HuH-7.5 (cell line): Measurements from ENCODE around the gene TSC22D3.
"Not testable (repeated sequence)": the region's sequence is repeated elsewhere in the genome, so short reads cannot be mapped to it uniquely, and the experiment has no call there.

Source experiments
- DNase-seq: peaks from one replicate; pipeline ENCODE4 v3.0.0; 2011; ENCODE audit warnings: low spot score

Gene TSC22D3

DNA sequence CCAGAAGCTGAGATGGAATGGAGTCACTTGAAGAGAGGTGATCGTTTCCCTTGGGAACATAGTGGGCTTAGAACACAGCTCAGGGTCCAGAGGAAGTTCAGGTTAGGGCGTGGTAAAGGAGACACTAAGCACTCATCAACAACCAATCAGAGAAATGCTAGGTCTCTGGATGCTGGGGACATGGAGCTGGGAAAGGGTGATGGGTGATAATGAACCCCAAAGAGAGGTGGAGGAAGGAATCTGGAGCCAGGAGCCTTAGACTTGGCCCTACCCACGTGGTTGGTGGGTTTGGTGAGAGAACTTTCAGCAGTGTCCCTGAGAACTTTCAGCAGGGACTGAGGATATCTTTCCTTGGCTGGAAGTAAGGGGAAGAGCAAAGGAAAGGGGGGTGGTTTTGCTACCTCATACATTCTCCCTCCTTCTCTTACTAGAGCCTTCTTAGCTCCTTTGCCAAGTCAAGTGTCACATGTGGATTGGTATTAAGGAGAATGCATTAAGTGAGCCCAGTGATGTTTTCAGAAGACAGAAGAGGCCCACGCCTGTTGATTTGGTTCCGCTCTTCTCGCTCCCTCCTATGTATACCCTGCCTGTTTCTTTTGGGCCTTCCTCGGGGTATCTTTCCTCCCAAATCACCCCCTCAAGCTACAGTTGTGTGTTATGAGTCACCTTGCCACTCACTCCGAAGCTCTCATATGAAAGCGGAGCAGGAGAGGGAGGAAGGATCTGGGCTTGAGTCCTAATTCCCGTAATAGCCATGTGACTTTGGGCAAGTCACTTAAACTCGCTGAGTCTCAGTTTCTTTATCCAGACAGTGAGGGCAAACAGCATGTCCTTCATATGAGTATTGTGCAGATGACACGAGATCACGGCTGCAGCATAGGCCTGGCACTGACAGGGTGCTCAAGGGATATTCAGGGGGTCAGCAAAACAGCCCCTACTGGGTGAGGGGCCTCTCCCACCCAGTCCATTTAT is 63.1 kb downstream of the TSC22D3 start:
- DNase-seq = no peak

DNA sequence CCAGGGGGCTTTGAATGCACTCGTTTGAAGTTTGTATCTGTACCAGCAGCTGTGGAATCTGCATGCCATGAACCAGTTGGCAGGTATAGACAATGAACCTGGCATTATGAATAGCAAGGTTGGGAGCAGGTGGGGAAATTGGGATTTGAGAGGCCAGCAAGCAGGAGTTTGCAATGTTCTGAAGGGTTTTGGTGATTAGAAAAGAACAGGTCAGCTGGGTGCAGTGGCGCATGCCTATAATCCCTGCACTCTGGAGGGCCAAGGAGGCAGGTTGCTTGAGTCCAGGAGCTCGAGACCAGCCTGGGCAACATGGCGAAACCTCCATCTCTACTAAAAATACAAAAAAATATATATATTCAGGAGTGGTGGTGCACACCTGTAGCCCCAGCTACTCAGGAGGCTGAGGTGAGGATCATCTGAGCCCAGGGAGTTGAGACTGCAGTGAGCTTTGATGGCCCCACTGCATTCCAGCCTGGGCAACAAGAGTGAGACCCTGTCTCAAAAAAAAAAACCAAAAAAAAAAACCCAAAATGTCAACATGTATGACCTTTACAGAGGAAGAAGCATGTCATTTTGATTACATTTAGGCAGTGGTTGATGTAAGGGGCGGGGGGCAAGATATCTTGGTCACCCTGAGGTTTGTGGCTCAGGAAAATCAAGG is 63.9 kb downstream of the TSC22D3 start:
- no peak for DNase-seq

DNA sequence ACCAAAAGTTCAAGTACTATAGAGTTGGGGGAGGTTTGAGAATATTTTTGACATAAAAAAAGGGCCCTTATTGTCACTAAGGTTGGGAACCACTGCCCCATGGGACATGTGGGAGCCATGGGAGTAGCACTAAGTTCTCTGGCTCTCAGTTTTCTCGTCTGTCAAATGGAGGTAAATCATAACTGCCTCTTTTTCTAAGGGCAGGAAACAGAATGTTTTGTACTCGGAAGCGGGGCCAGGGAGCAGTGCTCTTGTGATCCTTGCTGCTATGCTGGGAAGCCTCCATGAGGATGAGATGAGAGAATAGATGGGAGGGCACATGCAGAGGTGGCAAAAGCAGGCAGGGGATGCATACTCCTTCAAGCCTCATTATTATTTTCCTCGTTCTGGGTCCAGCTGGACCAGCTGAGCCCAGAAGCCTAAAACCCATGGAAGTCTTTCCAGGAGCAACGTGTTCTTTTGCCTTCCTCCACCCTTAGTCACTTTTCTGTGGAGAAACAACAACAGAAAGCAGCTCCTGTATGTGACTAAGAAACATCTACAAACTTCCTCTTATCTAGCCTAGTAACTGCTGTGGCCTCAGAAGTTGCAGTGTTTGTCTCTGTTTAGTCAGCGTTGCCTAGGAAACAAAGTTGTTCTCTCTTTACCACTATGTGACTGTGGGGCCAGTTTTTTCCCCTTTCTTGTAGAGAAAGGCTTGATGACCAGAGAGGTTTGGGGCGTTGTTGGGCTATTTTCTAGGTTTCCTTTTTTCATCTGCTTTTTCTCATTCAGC is 64.8 kb downstream of the TSC22D3 start:
- no peak for DNase-seq

DNA sequence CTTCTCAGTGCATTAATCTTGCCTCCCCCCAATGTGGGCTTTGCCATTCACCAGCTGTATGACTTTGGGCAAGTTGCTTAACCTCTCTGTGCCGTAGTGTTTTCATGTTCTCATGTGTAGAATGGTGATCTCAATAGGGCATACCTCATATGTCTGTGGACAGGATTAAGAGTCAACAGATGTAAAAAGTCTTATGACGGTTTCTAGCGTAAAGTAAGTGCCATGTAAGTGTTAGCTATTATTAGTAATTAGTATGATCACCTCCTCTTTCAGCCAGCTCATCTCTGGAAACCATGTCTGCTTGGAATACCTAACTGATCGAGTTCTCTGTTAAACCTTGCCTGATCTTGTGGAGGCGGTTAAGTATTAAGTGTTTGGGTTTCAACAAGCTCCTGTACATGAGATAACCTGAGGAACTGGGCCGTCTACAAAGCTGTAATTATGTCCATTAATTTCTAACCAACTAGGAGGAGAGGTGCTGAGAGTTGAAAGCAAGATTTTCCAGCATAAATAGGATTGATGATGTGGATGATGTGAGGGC is 66.3 kb downstream of the TSC22D3 start:
- no peak for DNase-seq

DNA sequence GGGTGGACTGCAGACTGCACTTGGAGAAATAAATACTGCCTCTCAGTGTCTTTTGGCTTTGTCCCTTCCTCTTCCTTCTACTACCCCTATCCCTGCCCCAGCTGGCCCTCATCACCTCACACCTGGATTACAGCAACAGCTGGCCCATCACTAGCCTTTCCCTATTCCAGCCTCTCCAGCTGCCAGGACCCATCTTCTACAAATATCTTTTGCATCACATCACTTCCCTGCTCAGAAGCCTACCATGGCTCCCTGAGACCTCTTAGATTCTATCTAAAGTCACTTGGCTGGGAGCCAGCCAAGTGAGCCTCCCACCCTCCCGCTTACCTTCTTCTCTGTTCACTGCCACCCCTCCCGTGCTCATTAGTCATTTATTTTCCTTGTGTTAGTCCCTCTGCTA is 66.8 kb downstream of the TSC22D3 start:
- DNase-seq = no peak

DNA sequence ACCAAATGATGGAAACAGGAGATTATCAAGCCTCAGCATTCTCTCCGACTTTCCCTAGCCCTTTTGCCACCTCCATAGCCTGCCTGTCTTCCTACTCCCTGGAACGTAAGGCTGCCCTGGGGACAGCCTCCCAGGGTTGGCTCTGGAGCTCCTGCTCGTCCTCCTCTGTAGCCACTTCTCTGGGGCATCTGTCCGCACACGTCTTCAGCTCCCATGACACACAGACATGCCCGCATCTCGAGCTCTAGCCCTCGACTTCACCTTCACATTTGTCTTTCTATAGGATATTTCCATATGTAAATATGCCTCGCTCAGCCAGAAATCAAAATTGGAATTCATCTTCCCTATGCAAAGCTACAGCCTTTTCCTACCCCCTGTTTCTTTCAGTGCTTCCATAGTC is 67.7 kb downstream of the TSC22D3 start:
- no peak for DNase-seq

DNA sequence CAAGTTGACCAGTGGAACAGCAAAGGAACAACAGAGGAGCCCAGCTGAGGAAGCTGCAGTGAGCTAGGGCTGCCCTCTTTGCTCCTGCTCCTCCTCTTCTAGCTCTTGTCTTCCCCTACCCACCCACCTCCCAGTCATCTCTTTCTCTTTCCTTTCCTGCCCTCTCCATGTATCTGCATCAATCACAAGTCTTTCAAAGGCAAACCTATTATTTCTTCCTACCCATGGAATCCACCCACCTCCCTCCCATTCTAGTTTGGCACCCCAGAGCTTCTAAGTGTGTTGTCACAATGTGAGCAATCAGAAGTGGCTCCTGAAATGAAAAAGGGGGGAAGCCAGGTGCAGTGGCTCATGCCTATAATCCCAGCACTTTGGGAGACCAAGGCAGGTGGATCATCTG is 69.3 kb downstream of the TSC22D3 start:
- no peak for DNase-seq

DNA sequence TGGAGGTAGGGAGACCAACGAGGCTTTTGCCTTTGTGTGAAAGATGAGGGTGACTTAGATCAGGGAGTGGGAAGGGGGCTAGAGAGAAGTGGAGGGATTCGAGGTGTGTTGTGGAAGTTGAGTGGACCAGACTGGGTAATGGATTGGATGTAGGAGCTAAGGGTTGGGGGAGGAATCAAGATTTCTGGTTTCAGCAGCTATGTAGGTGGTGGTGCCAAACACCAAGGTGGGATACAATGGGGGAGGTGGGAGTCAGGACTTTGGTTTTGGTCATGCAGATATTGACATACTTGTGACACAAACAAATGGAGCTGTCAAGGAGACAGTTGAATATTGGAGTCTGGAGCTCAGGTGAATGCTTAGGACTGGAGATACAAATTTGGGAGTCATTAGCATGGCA is 71.0 kb downstream of the TSC22D3 start:
- DNase-seq = no peak

DNA sequence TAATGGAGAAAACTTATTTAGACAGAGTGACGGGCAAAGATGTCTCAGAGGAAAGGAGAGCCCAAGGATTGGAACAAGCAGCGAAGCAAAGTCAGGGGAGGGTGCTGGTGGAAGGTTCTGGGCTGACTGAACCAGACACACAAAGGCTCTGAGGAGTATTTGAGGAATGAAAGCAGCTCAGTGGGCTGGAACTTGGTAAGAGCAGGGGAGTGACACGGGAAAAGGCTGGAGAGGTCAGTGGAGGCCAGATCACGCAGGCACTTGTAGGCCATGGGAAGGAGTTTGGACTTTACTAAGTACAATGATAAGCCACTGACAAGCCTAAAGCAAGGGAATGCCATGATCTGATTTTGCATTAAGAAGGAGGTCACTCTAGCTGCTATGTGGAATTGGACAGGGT is 71.4 kb downstream of the TSC22D3 start:
- no peak for DNase-seq

DNA sequence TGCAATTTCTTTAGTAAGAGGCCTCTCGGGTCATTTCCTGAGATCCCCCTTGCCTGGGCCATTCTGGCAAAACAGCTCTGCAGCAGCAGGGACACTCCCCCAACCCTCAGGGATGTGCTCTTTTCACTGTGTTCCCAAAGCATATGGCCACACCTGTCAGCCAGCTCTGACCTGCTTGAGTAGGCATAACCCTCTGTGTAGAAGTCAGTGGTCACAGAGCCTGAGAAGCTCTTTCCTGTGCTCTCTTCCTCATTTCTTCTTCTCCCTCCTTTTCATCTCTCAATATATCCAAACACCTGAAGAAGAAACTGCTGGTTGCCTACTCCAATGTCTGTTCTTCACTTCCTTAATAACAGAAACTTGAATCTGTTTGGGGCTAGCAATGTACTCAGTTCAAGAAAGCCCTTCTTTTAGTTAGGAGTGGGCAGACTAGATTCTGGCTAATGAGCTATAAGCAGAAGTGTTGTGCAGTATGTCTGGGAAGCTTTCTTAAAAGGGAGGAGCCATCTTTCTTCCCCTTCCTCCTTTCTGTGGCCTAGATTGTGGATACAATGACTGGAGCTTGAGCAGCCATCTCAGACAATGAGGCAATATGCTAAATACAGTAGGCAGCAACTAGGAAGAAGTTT is 74.0 kb downstream of the TSC22D3 start:
- no peak for DNase-seq

DNA sequence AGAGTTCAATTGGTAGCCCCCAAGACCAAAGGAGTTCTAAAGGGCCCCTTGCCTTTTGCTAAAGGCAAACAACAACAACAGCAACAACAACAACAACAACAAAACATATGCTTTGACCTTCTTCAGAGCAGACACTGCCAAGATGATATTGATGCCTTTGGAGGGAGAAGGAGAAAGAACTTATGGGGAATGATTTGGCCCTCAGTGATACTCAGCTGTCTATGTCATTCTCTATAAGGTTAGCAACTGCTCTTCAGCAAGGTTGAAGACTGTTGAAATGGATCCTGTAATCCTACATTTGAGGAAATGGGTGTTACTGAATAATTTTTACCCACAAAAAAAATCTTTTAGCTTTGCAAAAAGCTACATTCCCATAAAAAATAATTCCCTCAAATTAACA is 74.8 kb downstream of the TSC22D3 start:
- no peak for DNase-seq

DNA sequence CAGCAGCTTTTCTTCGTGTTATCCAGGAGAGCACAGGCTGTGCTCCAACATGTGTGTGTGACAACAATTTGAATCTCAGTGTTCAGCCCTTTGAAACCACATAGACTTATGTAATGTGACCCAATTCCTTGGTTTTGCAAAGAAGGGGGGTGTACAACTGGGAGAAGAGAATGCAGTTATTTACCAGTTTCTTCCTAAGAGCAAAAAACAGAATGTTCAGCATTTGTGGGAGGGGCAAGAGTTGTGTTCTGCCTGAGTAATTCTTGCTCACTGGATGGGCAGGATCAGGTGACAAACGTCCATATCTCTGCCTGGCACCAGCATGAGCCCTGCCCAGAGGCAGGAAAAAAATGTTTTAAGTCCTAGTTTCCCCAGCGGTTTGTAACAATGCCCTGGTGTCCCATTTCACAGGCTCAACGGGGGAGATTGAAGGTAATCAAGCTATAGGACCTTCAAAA is 75.2 kb downstream of the TSC22D3 start:
- DNase-seq = no peak

DNA sequence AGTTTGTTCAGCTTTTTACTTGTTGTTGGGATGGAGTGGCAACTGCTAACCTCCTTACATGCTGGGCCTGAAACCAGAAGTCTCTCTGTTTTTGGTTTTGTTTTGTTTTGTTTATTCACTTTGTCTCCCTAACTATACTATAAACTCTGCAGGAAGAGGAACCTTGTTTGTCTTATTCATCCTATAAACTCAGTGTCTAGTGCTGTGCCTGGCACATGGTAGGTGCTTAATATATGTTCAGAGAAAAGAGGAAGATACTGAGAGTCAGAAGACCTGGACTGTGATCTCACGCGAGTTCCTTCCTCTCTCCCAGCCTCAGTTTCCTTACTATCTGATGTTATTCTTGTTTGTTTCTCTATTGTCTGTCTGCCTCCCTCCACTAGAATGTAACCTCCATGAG is 76.0 kb downstream of the TSC22D3 start:
- DNase-seq = no peak

DNA sequence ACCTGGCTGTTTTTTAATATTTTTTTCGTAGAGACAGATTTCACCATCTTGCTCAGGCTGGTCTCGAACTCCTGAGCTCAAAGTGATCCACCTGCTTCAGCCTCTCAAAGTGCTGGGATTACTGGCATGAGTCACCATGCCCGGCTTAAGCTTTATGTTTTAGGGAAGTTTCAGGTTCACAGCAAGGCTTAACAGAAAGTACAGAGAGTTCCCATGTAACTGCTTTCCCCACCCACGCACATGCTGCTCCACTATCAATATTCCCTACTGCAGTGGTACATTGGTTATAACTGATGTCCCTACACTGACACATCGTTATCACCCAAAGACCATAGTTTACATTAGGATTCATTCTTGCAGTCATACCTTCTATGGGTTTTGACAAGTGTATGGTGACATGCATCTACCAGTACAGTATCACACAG is 84.6 kb downstream of the TSC22D3 start:
- no peak for DNase-seq

DNA sequence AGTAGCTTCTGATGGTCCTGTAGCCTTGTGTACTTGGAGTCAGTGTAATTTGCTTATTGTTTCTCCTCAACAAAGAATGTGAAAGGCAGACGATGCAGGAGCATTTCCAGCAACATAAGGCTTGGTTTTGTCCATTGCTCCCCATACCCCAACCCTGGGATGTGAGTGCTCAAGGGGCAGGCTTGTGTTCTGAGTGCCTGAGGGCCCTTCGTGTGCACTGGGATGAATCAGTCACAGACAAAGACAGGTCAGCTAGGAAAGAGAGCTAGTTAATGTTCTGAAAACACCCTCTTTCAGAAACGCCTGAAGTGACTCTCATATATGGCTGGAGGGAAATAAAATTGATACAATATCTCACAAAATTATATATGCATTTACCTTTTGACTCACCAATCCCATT is 88.1 kb downstream of the TSC22D3 start:
- no peak for DNase-seq

DNA sequence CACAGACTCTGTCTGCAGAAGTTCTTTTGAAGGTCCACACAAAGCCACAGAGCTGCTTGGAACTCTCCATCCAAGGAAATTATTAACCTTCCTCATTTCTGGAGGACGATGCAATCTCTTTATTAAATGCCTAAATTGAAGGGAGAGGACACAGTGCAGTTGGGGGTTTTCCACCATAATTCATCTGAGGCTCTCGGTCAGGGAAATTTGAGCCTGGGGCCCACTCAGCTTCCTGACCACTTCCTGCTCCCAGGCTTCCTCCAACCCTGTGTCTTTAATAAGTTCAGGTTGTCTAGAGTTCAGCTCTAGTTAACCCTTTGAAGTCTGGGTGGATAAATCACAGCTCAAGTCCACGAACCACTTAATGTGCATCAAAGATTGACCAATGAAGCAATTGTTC is 88.8 kb downstream of the TSC22D3 start:
- DNase-seq = no peak

DNA sequence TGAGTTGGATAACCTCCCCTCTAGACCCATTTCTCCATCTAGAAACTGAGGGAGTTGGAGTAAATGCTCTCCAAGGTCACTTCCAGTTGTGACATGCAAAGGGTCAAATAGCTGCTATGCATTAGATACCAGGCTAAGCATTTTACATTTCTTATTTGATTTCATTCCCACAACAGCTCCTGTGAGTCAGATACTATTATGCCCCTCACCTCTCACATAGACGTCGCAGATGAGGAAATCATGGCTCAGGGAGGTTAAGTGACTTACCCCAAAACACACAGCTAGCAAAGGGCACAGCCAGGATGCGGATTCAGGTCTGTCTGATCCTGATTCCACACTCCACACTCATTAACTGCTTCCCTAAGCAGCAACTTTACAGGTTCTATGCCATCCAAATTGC is 89.6 kb downstream of the TSC22D3 start:
- no peak for DNase-seq

DNA sequence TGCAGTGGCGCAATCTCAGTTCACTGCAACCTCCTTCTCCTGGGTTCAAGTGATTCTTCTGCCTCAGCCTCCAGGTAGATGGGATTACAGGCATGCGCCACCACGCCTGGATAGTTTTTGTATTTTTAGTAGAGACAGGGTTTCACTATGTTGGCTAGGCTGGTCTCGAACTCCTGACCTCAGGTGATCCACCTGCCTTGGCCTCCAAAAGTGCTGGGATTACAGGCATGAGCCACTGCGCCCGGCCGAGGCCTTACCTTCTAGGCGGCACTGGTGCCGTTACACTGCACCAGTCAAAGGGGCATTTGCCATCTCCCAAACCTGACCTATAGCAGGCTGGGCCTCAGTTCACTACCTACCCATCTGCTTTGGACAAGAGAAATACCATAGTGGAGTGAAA is 90.0 kb downstream of the TSC22D3 start:
- not testable (repeated sequence) for DNase-seq

DNA sequence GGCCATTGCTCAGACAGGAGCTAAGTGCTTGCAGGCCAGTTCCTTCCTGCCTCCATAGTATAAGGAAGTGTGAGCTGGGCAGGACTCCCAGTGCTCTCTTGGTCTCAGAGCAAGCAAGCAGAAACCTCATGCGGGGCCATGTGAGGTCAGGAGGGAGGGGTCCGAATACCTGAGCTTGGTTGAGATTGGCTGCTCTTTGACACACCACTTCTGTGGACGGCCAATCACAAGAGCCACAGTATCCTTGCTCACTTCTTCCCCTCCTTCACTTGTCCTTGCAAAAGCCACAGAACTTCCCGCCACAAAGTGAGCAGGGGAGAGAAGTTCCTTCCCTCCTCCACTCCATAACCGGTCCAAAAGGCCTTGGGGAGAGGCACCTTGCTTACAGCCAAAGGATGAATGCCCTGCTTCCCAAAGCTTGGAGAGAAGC is 90.6 kb downstream of the TSC22D3 start:
- no peak for DNase-seq

DNA sequence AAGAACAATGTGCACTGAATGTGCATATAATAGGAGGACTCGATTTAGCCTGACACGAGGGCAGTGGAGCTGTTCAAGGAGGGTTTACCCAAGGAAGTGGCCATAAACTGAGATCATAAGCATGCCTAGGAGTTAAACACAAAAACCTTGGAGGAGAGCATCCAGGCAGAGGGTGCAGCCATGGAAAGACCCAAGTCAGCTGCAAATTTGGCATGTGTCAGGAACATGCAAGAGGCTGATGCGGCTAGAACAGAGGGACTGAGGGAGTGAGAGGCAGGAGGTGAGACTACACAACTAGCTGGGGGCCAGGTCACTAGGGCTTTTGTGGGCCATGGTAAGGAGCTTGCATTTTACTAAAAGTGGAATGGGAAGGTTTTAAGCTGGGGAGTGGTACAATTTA is 91.7 kb downstream of the TSC22D3 start:
- no peak for DNase-seq

DNA sequence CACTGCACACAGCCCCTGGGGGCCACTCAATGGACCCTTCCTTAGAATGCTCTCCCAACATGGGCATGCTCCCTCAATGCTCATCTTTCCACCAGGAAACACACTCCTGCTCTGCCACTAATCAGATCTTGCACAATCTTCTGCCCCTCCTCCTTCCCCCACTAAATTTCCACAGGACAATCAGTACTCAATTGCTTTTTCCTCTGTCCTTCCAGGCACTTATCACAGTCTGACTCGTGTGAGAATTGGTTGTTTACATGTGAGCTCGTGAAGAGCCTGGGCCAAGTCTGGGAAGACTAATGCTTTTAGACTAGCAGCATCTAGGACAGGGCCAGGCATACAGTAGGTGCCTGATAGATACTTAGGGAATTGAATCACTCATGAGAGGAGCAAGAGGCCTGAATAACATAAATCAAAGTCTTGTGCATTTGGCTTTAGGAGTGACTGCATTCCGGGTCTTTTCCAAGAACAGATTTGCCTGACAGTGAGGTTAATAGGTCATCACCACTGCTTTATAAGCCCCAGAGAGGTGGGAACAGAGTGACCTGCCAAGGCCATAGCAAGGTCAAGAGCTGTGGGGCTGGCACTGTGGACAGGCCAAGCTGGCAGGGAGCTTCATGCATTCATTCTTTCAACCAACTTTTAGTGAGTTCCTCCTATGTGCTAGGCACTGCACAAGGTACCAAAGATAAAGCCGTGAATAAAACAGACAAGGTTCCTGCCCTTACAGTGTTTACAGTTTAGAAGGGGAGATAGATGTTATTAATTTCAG is 92.3 kb downstream of the TSC22D3 start:
- no peak for DNase-seq
